AG10803 (cell line): Measurements from ENCODE around the gene LASP1.

Experiments
- DNase-seq: peaks from one replicate; pipeline ENCODE4 v3.0.0; 2010; ENCODE audit warnings: low read depth
- H3K4me3 ChIP-seq: 2 replicates; pipeline ENCODE4 v1.5.1; 2011; ENCODE audit warnings: mild to moderate bottlenecking, low read length, control low read depth
- TF ChIP-seq, protein P1 (sequence below): conservative IDR thresholded peaks from 2 replicates; pipeline ENCODE4 v1.5.1; 2011; ENCODE audit warnings: mild to moderate bottlenecking, low read length, control low read depth, inconsistent platforms

LASP1 gene

DNA sequence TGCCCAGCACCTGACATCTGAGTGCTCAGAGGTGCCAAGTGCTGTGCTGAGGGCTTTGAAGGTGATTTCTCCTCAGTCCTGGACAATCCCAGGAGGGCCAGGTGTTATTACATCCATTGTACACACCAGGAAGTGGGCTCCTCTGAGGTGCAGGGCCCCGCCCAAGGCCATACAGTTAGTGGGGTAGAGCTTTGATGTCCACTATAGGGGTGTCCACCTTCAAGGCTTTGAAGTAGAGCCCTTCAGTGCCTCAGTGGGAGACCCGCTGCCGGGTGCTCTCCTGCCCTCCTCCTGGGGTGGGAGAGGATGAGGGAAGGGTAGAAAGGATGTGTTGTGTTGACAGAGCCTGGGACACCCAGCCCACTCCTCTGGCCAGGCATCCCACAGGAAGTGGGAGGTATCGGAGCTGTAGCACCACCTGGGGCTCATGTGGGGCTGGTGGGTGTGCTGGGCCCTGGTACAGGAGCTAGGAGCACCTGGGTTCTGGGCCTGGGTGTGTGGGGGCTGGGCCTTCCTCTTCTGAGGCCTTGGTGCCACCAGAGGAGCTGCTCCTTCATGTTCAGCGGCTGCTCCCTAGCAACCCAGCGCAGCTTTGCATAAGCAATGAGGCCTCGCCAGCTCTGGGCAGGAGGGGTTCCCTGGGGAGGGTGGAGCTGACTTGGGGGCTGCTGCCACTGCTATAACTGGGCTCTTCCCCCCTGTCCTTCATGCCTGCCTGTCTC, 7.4 kb downstream of the LASP1 start:
- TF ChIP-seq, protein P1, sequence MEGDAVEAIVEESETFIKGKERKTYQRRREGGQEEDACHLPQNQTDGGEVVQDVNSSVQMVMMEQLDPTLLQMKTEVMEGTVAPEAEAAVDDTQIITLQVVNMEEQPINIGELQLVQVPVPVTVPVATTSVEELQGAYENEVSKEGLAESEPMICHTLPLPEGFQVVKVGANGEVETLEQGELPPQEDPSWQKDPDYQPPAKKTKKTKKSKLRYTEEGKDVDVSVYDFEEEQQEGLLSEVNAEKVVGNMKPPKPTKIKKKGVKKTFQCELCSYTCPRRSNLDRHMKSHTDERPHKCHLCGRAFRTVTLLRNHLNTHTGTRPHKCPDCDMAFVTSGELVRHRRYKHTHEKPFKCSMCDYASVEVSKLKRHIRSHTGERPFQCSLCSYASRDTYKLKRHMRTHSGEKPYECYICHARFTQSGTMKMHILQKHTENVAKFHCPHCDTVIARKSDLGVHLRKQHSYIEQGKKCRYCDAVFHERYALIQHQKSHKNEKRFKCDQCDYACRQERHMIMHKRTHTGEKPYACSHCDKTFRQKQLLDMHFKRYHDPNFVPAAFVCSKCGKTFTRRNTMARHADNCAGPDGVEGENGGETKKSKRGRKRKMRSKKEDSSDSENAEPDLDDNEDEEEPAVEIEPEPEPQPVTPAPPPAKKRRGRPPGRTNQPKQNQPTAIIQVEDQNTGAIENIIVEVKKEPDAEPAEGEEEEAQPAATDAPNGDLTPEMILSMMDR, result no peak
- H3K4me3 ChIP-seq, result peak overlapping the region; percentile 8
- DNase-seq, result no peak

DNA sequence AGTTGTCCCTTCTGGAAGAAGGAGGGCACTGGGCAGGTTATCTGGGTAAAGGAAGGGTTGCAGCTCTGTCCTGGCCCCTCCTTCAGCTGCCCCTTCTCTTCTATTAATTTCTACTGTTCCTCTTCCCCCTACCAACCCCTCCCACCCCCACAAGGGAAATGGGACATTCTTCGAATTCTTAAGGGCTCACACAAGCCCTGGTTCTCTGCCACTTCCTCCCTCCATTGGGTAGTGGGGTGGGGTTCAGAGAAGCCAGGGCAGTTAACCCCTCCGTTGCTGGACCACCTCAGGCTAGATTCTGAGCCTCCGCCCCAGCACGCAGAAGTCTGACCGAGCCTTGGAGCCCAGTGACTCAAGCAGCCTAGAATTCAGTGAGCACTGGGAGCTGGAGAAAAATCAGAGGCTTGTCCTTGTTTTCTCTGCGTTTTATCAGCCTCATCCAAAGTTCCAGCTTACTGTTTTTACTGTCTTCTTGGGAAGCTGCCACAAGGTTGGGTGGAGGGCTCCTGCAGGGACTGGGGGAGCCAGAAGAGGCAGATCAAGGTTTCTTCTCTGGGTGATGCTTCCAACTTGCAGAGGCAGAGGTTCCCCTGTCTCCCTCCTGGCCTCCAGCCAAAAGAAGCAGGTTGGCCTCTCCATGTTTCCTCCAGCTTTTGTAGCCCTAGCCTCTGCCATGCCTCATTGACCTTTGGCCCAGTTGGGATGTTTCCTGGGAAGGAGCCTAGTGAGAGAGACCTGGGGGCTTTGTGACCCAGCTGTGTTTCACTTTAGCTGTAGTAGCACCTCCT, 10.2 kb downstream of the LASP1 start:
- peak; percentile 85 for DNase-seq
- TF ChIP-seq, protein P1, result no peak
- H3K4me3 ChIP-seq, result peak overlapping the region; percentile 23

DNA sequence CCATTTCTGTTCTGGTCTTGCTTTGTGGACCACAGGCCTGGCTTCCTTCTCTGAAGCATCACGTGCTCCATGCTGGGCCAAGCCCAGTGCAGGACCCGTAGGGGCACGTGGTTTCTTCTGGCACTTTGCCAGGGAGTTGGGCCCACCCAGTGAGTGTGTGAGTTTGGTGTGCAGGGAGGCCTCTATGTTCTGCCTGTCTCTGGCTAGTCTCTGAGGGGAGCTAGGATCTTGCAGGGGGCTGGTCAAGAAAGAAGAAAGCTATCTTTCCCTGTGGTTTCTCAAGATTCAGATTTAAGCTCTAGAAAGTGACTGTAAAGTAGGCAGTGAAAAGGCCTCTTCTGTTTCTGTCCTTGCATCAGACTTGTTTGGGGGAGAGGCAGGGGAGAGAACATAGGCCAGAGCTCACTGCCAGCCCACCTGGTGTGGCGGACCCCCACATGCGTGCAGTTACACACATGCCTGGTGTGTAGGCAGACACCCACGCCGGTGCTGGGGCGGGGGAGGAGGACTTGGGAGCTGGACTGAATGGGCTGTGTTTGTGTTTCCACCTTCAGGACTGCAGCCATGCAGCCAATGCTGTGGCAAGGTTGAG, 11.8 kb downstream of the LASP1 start:
- H3K4me3 ChIP-seq, result no peak overlapping the region; the same call in 1 of the 2 replicates
- DNase-seq, result peak; percentile 40

DNA sequence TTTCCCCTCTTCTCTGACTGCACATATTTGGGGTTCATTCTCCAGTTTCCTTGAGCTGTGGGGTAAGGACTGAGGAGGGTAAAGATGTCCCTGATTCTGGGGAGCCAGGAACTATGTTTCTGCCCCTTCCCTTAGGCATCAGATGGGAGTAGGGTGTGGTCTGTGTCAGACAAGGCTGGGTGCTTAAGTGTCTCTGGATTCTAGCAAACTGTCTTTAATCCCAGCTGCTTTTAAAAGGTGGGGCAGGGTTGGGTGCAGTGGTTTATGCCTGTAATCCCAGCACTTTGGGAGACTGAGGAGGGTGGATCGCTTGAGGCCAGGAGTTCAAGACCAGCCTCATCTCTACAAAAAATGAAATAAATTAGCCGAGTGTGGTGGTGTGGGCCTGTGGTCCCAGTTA, 13.0 kb downstream of the LASP1 start:
- no peak overlapping the region for H3K4me3 ChIP-seq
- DNase-seq, result no peak
- TF ChIP-seq, protein P1, result no peak

More for the DNA sequence above, 11.8 kb downstream of the LASP1 start:
- TF ChIP-seq, protein P1, result no peak

DNA sequence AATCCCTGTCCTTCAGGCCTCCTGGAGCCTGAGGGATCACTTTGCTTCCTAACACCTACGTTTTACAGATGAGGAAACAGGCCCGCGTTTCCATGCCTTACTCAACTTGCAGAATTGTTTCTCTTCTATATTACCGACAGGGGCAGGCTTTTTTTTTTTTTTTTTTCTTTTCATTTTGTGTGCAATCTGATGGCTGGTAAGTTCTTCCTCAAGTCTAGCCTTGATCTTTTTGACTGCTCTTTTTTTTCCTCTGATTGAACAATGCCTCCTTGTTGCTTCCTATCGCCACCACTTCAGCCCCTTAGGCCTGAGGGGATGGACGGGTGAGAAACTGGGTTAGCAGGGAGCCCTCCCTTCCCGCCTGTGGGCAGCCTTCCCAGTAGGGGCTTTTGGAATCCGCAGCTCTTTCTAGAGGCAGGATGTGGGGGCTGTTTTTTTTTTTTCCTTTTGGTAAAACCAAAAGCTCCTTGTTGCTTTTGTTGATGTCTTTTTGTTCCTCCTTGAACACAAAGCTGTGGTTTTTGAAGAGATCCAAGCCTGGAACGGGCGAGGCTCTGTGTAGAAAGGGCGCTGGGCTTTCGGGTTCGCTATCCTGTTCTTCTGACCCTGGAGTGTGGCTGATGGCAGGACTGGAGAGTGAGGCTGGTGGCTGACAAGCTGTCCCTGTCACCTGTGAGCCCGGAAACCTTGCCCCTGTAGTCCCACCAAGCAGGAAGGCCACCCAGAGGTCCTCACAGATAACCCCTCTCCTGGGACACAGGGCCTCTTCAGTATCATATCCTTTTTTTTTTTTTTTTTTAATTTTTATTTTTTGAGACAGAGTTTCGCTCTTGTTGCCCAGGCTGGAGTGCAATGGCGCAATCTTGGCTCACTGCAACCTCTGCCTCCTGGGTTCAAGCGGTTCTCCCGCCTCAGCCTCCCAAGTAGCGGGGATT, 14.0 kb downstream of the LASP1 start:
- TF ChIP-seq, protein P1, result peak; percentile 8; the same call in 1 of the 2 replicates
- H3K4me3 ChIP-seq, result no peak overlapping the region
- no peak for DNase-seq

DNA sequence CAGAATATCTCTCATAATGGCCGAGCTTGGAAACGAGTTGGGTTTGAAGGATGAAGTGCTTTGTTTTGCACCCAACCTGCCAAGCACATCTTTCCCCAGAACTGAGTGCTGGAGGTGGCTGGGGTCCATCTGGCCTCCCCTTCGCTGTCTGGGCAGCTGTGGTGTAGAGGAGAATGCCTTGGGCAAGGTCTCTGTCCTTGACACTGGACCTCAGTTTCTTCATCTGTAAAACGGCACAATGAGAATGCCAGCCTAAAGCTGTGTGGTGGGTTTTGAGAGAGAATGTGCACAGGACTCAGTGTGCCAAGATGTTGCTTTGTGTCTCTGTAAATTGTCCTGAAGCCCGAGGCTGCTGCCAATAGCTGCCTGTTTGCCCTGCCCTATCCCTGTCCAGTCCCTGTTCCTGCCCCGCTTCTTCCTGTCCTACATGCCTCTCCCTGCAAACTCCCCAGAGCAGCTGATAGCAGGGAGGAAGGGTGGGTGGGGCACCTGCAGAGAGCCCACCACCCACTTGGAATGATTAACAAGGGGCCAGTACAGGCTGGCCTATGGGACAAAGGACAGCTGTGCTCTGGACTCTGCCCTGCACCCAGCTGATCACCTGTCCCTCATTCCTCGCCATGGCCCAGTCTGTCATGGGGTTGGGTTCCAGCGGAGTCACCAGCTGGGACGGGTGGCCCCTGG, 15.3 kb downstream of the LASP1 start:
- no peak for DNase-seq
- H3K4me3 ChIP-seq, result no peak overlapping the region
- TF ChIP-seq, protein P1, result no peak
